Ovary (tissue), 3 donors: ENCODE data around the gene PADI2.

Source experiments
- CTCF ChIP-seq, 3 donors: fragments of 450-650 bp in 2 of 3; fragments of 200-600 bp in 1 of 3; IDR thresholded peaks; one replicate each; pipeline versions ENCODE4 v1.5.1 to v1.8.0; 2016 to 2022; ENCODE audit warnings: antibody characterized with exemption in 3 of 3, mild to moderate bottlenecking in 1 of 3
- POLR2A ChIP-seq: fragments of 450-650 bp; IDR thresholded peaks from one replicate; pipeline ENCODE4 v1.6.1; 2017; ENCODE audit warnings: antibody characterized with exemption, mild to moderate bottlenecking, moderate library complexity
- donor health status: DM: no; HTN: no; CAD: no.

GRCh38 chr1:17069452-17070162 is 49.6 kb downstream of the PADI2 start:
- no peak for TF ChIP-seq CTCF (IDR thresholded peaks at IDR 0.05)
- no peak for TF ChIP-seq POLR2A
